ENCODE measurements around the gene TMEM229A. TPM values are rescaled to one million over a fixed set of nuclear protein-coding genes. Genes with fewer than 3 reads are reported as not detected.
A peak's percentile ranks its signal among the peaks of the same experiment; 100 is the strongest.
"Not testable (repeated sequence)": the region's sequence is repeated elsewhere in the genome, so short reads cannot be mapped to it uniquely, and the experiment has no call there.

Gene TMEM229A
- total RNA-seq, 2 donors from 2014 or later, result not detected

DNA sequence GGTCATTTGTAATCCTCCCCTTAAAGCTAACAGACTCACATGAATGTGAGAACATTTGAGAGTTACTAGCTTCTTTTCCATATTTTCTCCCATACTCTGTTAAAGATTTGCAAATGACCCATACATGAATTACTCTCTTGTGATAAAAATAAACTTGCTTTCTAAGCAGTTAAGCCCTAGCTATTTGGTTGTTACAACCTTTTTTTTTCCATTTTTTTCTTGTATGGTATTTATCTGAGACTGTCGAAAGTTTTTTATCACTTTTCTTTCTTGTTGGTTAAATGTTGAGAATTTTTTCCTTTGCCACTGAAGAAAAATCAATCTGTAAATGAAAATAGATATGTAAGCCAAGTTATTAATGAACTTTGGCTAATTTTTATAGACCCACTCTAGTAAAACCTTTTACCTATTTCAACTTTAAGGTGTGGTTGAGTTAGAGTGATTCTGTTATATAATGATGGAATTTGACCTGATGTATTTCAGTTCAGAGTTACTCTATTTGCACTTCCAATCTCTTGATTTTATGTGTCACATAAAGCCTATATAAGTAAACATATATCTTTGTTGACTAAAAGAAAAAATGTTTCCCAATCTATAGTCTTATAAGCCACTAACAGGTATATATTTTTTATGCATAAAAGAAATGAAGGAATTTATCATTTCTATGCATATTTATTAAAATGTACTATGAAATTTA is 19.0 kb upstream of the TMEM229A start:
- no peak for ATAC-seq

DNA sequence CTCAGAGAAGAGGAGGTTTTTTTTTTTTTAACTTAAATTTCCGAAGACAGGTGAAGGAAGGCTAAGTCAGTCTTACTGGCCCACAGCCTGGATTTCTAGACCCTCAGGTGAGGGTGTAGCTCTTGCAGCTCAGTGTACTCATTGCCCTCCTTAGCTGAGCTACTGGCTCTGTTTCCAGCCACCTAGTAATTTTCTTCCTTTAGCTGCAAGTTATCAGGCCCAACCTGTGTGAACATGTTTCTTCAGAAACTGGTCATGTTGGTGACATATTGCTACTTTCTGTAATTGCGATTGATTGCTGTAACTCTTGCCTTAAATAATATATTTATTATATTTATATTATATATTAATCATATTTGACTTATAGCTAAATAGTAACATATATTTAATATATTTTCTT is 10.0 kb upstream of the TMEM229A start:
- H3K4me3 Mint-ChIP-seq, result no peak overlapping the region
- H3K36me3 Mint-ChIP-seq (ENCODE audit: low read depth), result no peaks in the 10 kb centered on the region
- H3K27ac Mint-ChIP-seq, result no peak overlapping the region
- no peaks in the 10 kb centered on the region for H3K27me3 Mint-ChIP-seq
- no peak for ATAC-seq
- H3K9me3 ChIP-seq (ENCODE audit: control insufficient read depth, low read length, poor library complexity, severe bottlenecking), result no peaks in the 10 kb centered on the region
- H3K4me1 Mint-ChIP-seq, result no peaks in the 10 kb centered on the region
- DNase-seq, result no peak

More for the DNA sequence above, 19.0 kb upstream of the TMEM229A start:
- no peaks in the 10 kb centered on the region for H3K9me3 ChIP-seq (ENCODE audit: control insufficient read depth, low read length, poor library complexity, severe bottlenecking)
- H3K36me3 Mint-ChIP-seq (ENCODE audit: low read depth), result no peaks in the 10 kb centered on the region
- no peaks in the 10 kb centered on the region for H3K4me1 Mint-ChIP-seq
- no peak overlapping the region for H3K4me3 Mint-ChIP-seq
- no peaks in the 10 kb centered on the region for H3K27me3 Mint-ChIP-seq
- no peak overlapping the region for H3K27ac Mint-ChIP-seq
- no peak for DNase-seq

- H3K9me3 ChIP-seq (ENCODE audit: control insufficient read depth, low read length, poor library complexity, severe bottlenecking), result no peaks in the 10 kb centered on the region
- no peak for ATAC-seq
- Mint-ChIP-seq H3K36me3 (ENCODE audit: low read depth) (no peaks in the 10 kb centered on the region), H3K4me1 (no peaks in the 10 kb centered on the region), H3K27ac (no peak overlapping the region), H3K27me3 (no peaks in the 10 kb centered on the region), H3K4me3 (no peak overlapping the region)
- no peak for DNase-seq
Observed at GRCh38 chr7:124041439-124041838, 8.6 kb upstream of the TMEM229A start.

- H3K4me3 Mint-ChIP-seq; H3K4me1 Mint-ChIP-seq; H3K36me3 Mint-ChIP-seq (ENCODE audit: low read depth); DNase-seq; H3K27ac Mint-ChIP-seq; H3K9me3 ChIP-seq (ENCODE audit: control insufficient read depth, low read length, poor library complexity, severe bottlenecking); ATAC-seq: not testable (repeated sequence)
- peaks cover 16% of the 10 kb centered on the region for H3K27me3 Mint-ChIP-seq
Observed at GRCh38 chr7:124037902-124038301, 5.0 kb upstream of the TMEM229A start.

DNA sequence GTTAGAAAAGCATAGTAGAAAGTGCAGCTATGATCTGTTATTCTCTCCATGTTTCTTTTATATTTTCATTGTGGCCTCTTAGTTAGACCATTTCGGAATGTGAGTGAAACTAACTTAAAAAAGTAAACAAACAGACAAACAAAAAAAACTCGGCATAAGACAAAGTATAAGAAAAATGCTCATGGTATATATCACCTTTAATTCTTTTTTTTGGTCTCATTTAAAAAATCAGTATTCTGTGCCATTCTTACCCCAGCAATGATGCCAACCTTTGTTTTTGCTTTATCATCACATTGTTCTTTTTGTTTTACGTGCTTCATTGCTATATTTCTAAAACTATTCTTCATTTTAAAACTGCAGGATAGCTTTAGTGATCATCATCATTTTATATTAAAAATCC is 2.8 kb upstream of the TMEM229A start:
- H3K27me3 Mint-ChIP-seq, result peaks cover 32% of the 10 kb centered on the region
- peaks cover 2% of the 10 kb centered on the region for H3K36me3 Mint-ChIP-seq (ENCODE audit: low read depth)
- no peak overlapping the region for H3K4me3 Mint-ChIP-seq
- peaks cover 7% of the 10 kb centered on the region for H3K4me1 Mint-ChIP-seq
- H3K9me3 ChIP-seq (ENCODE audit: control insufficient read depth, low read length, poor library complexity, severe bottlenecking), result no peaks in the 10 kb centered on the region
- DNase-seq (no peak), ATAC-seq (no peak)
- no peak overlapping the region for H3K27ac Mint-ChIP-seq

DNA sequence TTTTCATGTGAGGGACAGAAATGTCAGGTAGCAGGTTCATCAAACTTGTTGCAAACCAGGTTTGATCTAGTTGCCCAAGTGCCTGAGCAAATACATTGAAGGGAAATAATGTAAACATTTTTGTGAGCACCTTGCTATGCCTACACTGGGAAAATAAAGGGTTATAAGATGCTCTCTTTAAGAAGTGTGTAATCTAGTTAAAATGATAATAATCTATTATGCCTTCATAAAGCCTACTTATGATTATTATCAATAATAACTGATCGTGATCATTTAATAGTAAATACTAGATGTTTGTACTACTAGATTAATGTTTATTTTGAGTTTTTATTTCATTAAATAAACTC is 1.9 kb upstream of the TMEM229A start:
- H3K4me3 Mint-ChIP-seq, result peak overlapping the region; percentile 47
- no peak for DNase-seq
- H3K36me3 Mint-ChIP-seq (ENCODE audit: low read depth), result peaks cover 2% of the 10 kb centered on the region
- H3K27me3 Mint-ChIP-seq, result peaks cover 36% of the 10 kb centered on the region
- H3K27ac Mint-ChIP-seq, result no peak overlapping the region
- H3K4me1 Mint-ChIP-seq, result peaks cover 7% of the 10 kb centered on the region
- H3K9me3 ChIP-seq (ENCODE audit: control insufficient read depth, low read length, poor library complexity, severe bottlenecking), result no peaks in the 10 kb centered on the region
- no peak for ATAC-seq

DNA sequence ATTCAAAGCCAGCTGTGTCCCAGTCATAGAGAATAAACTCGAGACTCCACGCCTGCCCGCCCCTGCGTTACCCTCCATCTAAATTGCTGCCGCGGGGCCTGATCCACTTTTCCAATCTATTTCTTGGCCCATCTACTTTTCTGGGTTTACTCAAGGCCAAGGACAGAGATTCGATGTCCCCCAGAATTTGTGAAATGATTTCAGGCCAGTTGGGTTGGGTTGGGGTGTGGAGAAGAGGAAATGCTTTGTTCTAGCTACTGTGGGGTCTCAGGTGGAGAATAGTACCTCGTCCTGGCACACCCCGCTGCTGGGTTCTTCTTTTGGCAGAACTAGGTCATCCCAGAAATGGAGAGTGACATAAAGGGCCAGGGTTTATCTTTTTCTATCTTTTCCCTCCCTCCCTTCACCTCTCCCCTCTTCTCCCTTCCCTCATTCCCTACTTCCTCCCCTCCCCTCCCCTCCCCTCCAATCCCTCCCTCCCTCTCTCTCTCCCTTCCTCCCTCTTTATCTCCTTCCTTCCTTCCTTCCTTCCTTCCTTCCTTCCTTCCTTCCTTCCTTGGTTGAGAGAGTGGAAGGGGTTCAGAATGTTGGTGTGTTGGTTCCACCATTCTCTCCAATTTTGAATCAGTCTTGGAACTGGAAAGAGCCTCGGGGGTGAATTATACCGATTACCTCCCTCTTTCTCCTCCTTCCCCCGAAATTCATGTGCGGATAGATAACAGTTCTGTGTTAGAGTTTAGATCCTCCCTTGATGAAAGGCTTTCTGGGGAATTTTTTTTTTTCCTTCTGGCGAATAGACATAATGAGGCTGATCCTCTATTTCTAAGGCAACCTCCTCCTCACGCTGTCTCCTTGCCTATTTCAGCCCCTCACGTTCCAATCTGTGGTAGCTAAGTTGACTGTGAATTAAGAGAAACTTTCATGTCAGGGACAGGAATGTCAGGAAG is 1.2 kb upstream of the TMEM229A start:
- no peaks in the 10 kb centered on the region for H3K9me3 ChIP-seq (ENCODE audit: control insufficient read depth, low read length, poor library complexity, severe bottlenecking)
- Mint-ChIP-seq H3K27me3 (peaks cover 36% of the 10 kb centered on the region), H3K4me1 (peaks cover 7% of the 10 kb centered on the region), H3K27ac (no peak overlapping the region), H3K4me3 (peak overlapping the region; percentile 47), H3K36me3 (ENCODE audit: low read depth) (peaks cover 2% of the 10 kb centered on the region)
- no peak for DNase-seq
- ATAC-seq, result no peak

GRCh38 chr7:124033095-124033806 is 384 bp upstream of the TMEM229A start:
- H3K27me3 Mint-ChIP-seq, result peaks cover 42% of the 10 kb centered on the region
- ATAC-seq (no peak), DNase-seq (no peak)

DNA sequence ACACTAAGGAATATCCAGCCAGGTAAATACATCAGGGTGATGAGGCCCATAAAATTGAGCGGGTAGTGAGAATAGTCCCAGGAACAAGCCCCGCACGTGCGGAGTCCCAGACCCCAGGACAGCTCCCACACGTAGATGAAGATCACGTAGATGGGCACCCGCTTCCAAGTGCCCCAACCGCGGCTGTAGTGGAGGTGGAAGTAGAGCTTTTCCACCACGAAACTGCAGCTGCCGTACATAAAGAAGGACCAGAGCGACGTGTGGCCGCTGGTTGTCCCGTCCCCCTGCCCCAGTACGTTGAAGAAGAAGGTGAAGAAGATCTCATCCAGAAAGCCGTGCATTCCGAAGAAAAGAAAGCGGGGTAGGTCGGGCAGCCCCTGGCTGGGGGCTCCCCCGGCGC is 948 bp downstream of the TMEM229A start:
- H3K9me3 ChIP-seq (ENCODE audit: control insufficient read depth, low read length, poor library complexity, severe bottlenecking), result no peaks in the 10 kb centered on the region
- DNase-seq (no peak), ATAC-seq (no peak)
- Mint-ChIP-seq H3K4me1 (peaks cover 7% of the 10 kb centered on the region), H3K36me3 (ENCODE audit: low read depth) (peaks cover 2% of the 10 kb centered on the region), H3K27me3 (peaks cover 42% of the 10 kb centered on the region), H3K4me3 (peak overlapping the region; percentile 80), H3K27ac (no peak overlapping the region)

More at GRCh38 chr7:124033095-124033806, 384 bp upstream of the TMEM229A start:
- H3K4me1 Mint-ChIP-seq, result peaks cover 7% of the 10 kb centered on the region
- peaks cover 2% of the 10 kb centered on the region for H3K36me3 Mint-ChIP-seq (ENCODE audit: low read depth)
- H3K27ac Mint-ChIP-seq, result no peak overlapping the region
- H3K9me3 ChIP-seq (ENCODE audit: control insufficient read depth, low read length, poor library complexity, severe bottlenecking), result no peaks in the 10 kb centered on the region
- H3K4me3 Mint-ChIP-seq, result peak overlapping the region; percentile 62

- no peak overlapping the region for H3K4me3 Mint-ChIP-seq
- no peaks in the 10 kb centered on the region for H3K9me3 ChIP-seq (ENCODE audit: control insufficient read depth, low read length, poor library complexity, severe bottlenecking)
- H3K27me3 Mint-ChIP-seq, result peaks cover 42% of the 10 kb centered on the region
Observed at GRCh38 chr7:124031406-124031805, 1.5 kb downstream of the TMEM229A start.

DNA sequence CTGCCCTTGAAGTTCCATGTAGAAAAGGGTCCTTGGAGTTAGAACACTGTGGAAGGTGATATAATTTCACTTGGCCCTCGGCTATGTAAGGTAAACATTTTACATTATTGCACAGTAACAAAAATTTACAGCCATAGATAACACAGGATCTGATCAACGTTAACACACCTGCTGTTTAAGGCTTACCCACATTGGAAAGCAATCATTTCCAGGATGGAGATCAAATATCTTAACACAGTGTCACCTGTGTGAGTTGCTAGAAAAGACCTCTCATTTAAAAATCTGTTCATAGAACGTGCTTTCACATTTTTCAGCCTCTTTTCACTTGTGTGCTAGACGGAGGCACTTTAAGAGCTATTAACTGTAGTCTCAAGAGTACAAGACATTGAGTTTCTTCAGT is 1.9 kb downstream of the TMEM229A start:
- Mint-ChIP-seq H3K27ac (no peak overlapping the region), H3K4me1 (peaks cover 7% of the 10 kb centered on the region), H3K36me3 (ENCODE audit: low read depth) (peaks cover 2% of the 10 kb centered on the region), H3K27me3 (peaks cover 42% of the 10 kb centered on the region), H3K4me3 (no peak overlapping the region)
- DNase-seq, result no peak
- peaks cover 2% of the 10 kb centered on the region for H3K9me3 ChIP-seq (ENCODE audit: control insufficient read depth, low read length, poor library complexity, severe bottlenecking)
- no peak for ATAC-seq

More at GRCh38 chr7:124031406-124031805, 1.5 kb downstream of the TMEM229A start:
- DNase-seq (no peak), ATAC-seq (no peak)
- Mint-ChIP-seq H3K36me3 (ENCODE audit: low read depth) (peaks cover 2% of the 10 kb centered on the region), H3K27ac (no peak overlapping the region), H3K4me1 (peaks cover 7% of the 10 kb centered on the region)

DNA sequence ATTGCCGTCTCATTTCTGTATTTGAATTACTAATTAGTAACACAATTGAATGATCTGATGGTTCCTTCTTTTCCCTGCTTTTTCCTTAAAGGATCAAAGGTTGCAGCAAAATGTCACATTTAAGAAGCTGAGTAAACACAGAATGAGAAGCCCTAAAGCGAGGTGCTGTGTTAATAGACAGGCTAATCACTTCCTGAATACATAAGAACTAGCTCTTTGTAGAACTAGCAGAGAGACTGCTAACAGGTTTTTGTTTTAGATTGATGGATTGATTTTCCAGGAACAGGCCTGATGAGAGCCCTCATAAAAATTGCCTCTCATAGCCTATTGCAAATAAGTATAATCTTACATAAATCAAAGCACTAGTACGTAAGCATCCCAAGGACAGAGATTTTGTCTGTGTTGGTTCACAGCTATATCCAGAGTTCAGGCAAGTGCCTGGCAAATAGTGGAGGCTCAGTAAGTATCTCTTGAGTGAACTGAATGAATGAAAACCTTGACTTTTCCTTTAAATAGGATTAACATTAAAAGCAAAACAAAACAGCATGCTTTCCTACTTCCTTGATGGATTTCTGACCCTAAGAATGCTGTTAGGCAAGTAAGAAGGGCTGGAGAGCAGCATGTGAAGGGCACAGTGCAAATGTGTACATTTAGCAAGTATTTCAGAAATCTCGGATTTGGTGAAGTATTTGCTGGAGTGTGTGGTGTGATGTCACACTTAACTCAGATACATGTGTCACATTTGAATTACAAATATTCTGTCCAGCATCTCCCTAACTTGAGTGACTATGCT is 3.3 kb downstream of the TMEM229A start:
- peaks cover 2% of the 10 kb centered on the region for H3K9me3 ChIP-seq (ENCODE audit: control insufficient read depth, low read length, poor library complexity, severe bottlenecking)
- H3K27me3 Mint-ChIP-seq, result peaks cover 36% of the 10 kb centered on the region
- no peak overlapping the region for H3K4me3 Mint-ChIP-seq
- no peak for DNase-seq
- no peak overlapping the region for H3K27ac Mint-ChIP-seq
- H3K36me3 Mint-ChIP-seq (ENCODE audit: low read depth), result peaks cover 2% of the 10 kb centered on the region
- ATAC-seq, result no peak
- peaks cover 7% of the 10 kb centered on the region for H3K4me1 Mint-ChIP-seq
